NCI-H526 (cell line): Measurements from ENCODE around the gene CYFIP1.

ENCODE experiments used
- DNase-seq, 2 experiments: peaks; one replicate each; lab custom pipeline; 2025; lab: John Stamatoyannopoulos, UW

CYFIP1 gene

DNA sequence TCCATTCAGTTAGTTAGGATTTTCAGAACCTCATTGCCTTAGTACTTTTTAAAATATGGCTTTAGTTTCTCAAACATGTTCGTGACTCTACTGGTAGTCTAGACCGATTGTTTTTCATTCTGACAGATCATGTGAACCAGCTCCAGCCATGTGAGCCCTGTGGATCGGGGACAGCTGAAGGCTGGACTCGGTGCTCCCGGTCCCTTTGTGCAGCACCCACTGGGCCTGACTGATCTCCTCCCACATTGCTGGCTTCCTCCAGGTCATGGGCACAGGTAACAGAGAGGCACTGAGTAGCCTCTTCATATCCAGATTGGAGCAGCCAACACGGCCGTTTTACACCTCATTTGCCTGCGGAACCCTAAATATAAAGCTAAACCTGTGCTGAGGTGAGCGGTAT is 111.2 kb downstream of the CYFIP1 start:
- no peak for DNase-seq

DNA sequence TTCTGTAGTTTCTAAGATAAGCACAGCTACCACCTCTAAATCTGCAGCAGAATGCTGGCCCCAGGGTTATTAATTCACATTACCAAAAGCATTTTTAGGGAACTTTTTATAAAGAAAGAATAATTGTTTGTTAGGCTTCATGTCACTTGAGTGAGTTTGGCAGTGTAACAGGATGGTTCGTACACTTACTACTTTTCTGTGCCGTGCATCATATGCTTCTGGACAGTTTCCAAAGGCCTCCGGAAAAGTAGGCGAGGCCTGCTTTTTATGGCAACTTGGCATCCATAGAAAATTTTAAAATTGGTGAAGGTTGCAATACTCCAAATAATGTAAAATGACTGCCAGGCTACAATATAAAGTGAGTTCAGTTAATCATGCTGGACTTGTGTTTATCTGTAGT is 111.7 kb downstream of the CYFIP1 start:
- no peak for DNase-seq

DNA sequence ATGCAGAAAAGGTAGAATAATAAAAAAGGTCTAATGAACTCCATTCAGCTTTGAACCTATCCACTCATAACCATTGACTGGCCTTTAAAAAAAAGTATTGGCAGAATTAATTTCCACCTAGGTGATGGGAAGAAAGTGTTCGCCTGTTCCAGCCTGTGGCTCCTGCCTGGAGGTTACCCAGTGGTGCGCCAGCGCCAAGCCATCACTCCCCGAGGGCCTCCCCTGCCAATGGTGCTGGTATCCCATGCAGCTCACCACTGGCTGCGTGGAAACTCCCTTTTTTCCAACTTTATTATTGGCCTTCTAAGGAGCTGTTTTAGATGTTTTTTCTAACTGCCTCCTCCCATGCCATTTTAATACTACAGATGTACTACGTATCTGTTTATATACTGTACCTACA is 112.3 kb downstream of the CYFIP1 start:
- no peak for DNase-seq

DNA sequence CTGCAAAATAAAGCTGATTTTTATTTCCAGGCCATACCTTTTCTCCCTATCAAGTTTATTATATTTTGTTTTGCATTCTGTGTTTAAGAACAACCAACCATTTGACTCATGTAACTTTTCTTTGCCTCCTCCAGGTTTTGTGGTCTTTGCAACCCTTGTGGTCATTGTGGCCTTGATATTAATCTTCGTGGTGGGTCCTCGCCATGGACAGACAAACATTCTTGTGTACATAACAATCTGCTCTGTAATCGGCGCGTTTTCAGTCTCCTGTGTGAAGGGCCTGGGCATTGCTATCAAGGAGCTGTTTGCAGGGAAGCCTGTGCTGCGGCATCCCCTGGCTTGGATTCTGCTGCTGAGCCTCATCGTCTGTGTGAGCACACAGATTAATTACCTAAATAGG is 114.1 kb downstream of the CYFIP1 start:
- no peak for DNase-seq

GRCh38 chr15:22863356-22863755 is 116.8 kb downstream of the CYFIP1 start:
- no peak for DNase-seq

DNA sequence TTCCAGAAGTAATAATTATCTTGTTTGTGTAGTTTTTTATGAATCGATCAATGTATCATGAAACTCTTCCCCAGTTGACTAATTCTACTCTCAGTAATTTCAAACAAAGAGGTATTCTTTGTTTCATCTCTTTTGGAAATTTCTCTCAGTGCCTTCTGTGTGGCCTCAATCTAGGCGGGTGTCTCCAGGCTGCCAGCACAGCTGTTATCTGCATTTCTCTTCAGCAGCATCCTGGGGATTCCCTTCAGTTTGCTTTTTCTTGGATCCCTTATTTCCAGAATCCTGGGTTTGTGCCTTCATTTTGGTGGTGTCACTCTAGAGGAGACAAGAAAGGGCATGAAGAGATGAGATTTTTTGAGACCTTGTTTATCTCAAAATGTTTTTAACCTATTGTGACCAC is 119.0 kb downstream of the CYFIP1 start:
- DNase-seq: no peak

DNA sequence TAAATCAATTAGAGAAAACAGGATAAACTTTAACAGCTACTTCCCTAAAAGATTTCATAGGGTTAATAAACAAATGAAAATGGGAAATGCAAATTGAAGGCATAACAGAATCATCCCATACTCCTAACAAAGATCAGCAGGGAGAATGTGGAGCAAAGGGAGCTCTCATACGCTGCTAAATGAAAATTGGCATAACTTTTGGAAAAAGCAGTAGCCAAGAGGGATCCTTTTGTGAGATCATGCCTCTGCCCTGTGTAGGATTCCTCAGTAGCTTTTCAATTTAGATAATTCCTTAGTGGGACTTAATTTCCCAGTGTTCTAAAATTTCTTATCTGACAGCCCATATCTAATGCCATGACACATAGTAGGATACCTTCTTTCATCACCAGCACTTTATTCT is 123.5 kb downstream of the CYFIP1 start:
- peak in 1 of 2 experiments; percentile 7 for DNase-seq

GRCh38 chr15:22855791-22856190 is 124.4 kb downstream of the CYFIP1 start:
- DNase-seq: no peak

- DNase-seq: no peak
These were observed 128.7 kb downstream of the CYFIP1 start for GRCh38 chr15:22851513-22851912.

DNA sequence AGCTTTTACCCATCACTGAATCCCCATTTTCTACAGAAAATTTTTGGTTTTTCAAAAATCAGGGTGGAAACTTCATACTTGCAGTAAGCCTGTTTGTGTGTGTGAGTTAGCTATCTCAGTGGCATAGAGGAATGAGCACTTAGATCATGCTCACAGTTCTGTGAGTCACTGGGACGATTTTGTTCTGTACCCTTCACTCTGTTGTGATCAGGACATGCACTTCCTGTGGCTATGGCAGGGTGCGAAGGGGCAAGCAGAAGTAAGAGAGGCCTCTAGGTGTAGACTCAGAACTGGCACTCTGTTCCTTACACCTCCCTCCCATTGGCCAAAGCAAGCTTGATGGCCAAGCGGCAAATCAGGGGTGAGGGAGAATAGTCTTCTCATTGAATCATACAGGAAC is 130.1 kb downstream of the CYFIP1 start:
- DNase-seq: no peak

DNA sequence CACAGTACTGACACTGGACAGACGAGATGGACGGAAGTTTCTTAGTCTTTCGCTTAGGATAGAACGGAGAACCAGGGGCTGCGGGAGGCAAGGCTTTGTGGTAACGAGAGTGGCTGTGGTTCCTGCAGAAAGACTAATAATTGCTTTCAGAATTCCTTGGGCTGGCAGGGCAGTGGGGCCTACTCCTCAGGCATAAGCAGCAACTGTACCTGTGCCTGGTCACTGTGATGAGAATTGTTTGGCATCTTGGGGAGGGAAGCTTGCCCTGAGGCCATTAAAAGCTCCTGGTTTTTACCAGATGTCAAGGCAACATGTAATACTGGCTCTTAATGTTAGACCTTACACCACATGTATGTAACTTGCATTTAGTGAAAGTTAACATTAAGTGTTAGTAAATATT is 134.1 kb downstream of the CYFIP1 start:
- no peak for DNase-seq

GRCh38 chr15:22845289-22845900 is 134.8 kb downstream of the CYFIP1 start:
- DNase-seq: no peak

DNA sequence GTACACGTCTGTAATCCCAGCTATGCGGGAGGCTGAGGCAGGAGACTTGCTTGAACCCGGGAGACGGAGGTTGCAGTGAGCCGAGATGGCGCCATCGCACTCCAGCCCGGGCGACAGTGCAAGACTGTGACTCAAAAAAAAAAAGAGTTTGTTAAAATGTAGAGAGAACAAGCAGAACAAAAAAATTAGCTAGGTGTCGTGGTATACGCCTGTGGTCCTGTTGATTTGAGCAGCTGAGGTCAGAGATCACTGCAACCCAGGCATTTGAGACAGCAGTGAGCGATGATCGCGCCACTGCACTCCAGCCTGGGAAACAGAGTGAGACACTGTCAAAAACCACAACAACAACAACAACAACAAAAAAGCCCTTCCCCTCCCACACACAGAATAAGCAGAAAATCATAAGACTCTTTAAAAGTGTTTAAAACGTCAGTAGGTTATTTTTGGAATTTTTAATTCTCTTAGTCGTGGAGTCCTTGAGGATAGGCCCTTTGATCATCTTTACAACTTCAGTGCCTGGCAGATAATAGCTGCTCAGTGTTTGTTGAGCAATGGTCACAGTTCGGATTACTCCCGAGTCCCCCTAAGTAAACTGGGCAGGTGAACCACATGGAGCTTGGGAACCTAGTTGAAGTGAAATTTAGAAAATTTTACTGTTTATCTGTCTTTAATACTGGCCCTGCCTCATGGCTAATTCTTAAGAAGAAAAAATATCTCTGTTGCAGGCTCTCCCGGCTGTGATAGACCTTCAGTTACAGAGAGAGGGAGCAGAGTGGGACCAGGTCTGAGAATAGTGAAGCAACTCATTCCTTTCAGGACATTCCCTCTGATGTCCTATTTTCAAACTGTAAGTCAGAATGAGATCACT is 135.5 kb downstream of the CYFIP1 start:
- DNase-seq: no peak

DNA sequence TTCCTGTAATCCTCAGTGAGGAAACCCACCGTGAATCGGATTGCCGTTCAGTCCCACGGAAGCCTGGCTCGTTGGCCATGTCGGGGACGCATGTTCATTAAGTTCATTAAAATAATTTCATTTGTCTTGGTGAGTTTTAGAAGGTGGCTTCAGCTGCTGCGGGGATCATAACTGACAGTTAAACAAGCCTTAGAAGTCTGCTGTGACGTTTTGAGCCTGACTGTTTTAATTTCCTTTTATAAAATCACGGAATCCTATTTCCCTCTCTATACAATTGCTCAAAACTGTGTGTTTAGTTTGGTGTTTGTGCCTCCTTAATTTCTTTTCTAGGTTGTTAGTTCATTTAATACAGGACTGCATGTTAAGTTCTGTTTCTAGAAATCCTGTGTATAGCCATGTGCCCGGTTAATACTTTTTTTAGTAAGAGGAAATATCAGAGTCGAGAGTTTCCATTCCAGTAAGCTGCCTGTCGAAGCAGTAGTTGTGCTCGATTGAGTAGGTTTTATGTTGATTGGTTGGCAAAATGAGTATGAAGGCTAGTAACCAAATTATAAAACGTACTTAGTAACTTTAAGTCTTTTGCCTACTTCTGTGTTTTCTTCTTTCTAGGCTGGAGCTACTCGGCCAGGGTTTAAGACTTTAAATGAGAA is 141.0 kb downstream of the CYFIP1 start:
- DNase-seq: no peak

GRCh38 chr15:22838292-22839042 is 141.7 kb downstream of the CYFIP1 start, which contains the start of gene NIPA2:
TSS of gene NIPA2 (plus strand) at chr15:22838666. CDS start at chr15:22851732, 13,066 bp downstream.
- DNase-seq: peak; percentile 93 to 99

DNA sequence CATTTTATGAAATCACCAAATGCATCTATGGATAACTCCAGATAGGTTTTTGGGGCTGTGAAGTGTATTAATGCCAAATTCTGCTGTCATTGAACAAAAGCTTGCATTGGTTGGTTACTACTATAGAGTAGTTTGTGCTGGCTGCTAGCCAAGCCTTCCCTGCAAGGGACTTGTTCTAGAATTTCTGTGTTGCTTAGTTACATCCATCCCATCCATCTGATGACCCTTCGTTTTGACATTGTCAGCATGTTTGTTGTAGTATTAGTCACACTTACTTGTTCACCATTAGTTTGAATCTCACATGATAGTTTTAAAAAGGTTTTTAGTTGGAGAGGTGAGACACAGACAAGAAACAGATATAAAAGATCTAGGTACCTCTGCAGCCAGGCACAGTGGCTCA is 148.7 kb downstream of the CYFIP1 start:
- DNase-seq: no peak

- no peak for DNase-seq
These were observed 153.0 kb downstream of the CYFIP1 start for GRCh38 chr15:22827125-22827524.

DNA sequence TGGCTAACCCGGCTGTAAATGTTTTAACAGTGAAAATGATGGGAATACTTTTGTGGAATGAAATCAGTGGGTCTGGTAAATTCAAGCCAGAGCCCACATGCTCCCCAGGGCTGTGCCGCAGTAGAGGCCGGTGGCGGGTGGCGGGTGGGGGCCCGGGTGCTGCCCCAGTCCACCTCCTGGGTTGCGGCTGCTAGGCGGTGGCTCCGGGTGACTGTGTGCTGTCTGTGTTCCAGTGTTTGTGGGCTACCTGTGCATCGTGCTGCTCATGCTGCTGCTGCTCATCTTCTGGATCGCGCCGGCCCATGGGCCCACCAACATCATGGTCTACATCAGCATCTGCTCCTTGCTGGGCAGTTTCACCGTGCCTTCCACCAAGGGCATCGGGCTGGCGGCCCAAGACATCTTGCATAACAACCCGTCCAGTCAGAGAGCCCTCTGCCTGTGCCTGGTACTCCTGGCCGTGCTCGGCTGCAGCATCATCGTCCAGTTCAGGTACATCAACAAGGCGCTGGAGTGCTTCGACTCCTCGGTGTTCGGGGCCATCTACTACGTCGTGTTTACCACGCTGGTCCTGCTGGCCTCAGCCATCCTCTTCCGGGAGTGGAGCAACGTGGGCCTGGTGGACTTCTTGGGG is 156.6 kb downstream of the CYFIP1 start:
- DNase-seq: no peak

GRCh38 chr15:22819651-22820050 is 160.5 kb downstream of the CYFIP1 start:
- no peak for DNase-seq
